NCI-H1694 (cell line): ENCODE data around the gene UGT1A10.

Source experiments
- DNase-seq: peaks from one replicate; lab custom pipeline; 2025; lab: John Stamatoyannopoulos, UW

UGT1A10 gene

GRCh38 chr2:233773854-233774253, 137.6 kb downstream of the UGT1A10 start:
- DNase-seq, result no peak

DNA sequence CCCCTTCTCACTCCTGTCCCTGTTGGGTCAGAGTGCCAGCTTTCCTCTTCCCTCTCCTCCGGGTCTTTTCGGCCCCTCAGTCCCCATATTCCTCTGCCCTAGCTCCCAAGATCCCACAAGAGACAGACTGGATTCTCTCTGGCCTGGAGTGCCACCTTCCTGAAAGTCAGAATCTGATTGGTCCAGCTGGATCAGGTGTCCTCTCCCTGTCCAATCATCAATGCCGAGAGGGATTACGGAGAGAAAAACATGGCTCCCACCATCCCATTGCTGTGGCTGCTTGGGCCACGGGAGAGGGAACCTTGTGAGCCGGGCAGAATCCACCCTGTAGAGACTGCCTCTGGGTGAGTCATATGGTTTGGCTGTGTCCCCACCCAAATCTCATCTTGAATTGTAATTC, 139.2 kb downstream of the UGT1A10 start:
- DNase-seq, result no peak

DNA sequence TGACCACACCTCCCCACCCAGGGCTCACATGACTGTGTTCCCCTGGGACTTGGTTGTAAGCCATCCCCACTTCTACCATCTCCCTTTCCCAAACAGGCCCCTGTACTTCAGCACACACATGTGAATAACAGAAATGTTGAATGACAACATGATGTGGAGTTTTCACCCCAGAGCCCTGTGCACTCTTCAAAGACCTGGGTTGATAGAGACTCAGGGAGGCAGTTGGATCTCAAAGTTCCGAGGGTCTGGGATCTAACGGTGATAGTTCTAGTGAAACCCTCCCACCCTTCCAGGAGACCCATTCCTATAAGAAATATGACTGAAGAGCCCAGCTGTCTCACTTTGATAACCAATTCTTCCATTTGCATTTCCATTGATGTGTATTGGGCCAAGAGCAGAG, 141.8 kb downstream of the UGT1A10 start, which contains the start of gene MROH2A:
Gene MROH2A, plus strand, starts transcription at position 301 of the 400 bp plus-strand sequence. CDS start 1,029 bp downstream, outside the sequence.
- DNase-seq, result no peak

GRCh38 chr2:233779722-233780121, 143.5 kb downstream of the UGT1A10 start:
- no peak for DNase-seq

DNA sequence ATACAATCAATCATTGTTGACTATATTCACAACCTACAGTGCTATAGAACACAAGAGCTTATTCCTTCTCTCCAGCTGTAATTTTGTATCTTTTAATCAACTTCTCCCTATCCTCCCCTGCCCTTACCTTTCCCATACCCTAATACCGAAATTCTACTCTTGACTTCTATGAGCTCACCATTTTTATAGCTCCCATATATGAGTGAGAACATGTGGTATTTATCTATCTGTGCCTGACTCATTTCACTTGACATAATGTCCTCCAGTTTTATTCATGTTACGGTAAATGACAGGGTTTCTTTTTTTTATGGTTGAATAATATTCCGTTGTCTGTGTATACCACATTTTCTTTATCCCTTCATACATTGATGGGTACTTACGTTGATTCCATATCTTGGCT, 144.5 kb downstream of the UGT1A10 start:
- no peak for DNase-seq

DNA sequence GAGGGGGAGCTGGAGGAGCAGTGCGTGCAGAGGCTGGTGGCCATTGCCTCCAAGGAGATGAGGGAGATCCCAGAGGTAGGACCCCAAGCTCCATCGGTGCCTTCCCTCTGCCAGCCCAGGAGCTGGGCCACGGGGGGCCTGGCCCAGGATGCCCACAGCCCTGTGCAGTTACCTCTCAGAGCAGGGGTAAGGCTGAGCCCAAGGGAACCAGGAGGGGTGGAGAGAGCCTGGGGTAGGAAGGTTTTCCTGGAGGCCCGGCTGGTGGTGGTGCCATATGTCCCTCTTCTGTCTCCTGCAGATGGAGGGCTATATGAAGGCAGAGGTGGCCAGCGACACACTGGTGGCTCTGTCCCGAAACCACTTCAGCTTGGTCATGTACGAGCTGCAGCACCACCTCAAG, 153.3 kb downstream of the UGT1A10 start:
- DNase-seq, result no peak

DNA sequence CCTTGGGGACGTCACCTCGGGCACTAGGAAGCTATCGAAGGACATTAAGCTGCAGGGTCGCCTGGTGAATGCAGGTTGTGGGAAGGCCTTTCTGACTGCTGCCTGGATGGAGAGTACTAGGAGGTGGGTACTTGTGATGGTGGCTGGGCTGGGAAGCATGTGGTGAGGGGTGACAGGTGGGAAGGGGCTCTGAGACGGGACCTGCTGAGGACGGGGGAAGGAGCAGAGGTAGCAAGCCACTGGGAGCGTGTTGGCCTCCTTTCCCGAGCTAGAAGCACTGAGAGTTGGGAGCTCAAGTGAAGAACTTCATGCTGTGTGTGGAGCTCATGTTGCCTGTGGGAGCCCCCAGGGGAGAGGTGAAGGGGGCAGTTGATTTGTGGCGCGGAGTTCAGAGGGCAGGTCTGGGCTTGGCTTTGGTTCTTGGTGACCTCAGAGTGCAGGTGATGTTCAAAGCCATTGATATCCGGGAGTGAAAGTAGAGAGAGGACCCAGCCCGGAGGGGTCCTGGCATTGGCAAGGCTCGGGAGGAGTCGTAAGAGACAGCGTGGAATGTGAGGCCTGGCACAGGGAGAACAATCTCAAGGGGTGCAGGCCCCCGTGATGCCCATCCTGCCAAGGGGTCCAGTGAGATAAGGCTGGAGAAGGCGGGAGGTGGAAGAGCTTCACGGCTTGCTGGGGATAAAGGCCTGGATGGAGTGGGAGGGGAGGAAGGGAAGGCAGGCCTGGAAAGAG, 155.1 kb downstream of the UGT1A10 start:
- DNase-seq, result no peak

DNA sequence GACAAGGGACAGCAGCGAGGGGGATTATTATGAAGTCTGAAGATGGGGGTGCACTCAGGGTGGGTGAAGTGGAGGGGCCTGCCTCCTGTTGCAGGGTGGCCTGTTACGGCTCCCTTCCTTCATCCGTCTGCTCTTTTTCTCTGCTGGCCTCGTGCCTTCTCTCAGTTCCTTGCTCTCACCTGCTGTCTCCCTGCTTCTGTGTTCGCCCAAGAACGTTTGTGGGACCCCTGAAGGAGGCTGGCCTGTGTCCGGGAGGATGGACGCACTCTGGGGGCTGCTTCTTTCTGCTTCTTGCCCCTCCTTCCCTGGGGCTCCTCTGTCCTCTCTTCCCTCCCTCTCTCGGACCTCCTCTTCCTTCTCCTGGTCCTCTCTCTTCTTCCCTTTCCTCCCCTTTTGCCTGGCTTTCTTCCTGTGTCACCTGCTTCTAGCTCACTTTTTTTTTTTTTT, 155.7 kb downstream of the UGT1A10 start:
- no peak for DNase-seq

GRCh38 chr2:233792720-233793119, 156.5 kb downstream of the UGT1A10 start:
- DNase-seq, result no peak

DNA sequence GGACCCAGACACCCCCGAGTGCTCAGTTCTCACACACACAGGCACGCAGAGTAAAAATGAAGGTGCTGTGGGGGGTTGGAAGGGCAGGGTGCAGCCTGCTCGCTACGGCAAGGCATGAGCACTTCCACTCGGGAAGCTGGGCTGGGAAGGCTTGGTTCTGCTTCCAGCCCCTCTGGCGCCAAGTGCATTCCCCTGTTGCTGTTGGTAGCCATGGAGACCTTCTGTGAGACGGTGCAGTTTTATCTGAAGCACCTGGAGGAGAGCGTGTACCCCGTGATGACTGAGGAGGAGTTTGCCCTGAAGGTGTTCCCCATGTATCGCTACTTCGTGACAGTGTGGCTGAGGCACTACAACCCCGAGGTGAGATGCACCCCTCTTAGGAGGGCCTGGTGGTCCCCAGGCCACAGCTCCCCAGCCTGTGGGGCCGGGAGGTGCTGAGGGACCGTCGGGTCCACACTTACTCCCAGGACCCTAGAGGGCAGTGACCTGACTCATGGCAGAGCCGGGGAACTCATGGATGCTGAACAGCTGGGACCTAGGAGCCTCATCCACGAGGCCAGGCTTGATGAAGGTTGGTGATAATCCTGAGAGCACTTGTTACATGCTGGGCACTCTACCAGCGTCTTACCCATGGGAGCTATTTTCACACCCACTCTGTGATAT, 157.3 kb downstream of the UGT1A10 start:
- DNase-seq, result no peak

- no peak for DNase-seq
Observed at GRCh38 chr2:233794128-233794658, 157.9 kb downstream of the UGT1A10 start.

DNA sequence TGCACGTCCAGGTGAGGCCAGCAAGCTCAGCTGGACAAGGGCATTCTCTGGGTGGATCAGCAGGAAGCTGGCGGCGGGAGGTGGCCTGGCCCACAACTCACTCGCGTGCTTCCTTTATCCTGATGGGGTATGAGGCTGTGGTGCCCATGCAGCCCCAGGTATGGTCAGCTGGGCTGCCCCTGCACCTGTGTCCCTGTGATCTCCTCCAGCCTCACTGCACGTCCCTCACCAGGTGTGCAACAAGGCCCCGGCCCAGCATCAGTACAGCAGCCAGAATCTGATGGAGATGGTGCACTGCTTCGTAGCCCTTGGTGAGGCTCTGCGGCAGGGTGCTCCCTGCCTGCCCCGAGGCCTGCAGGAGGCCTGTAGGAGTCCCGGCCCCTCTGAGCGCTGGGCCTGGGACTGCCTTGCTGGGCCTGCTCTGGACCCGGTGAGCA, 159.5 kb downstream of the UGT1A10 start:
- no peak for DNase-seq

GRCh38 chr2:233796254-233796653, 160.0 kb downstream of the UGT1A10 start:
- no peak for DNase-seq

DNA sequence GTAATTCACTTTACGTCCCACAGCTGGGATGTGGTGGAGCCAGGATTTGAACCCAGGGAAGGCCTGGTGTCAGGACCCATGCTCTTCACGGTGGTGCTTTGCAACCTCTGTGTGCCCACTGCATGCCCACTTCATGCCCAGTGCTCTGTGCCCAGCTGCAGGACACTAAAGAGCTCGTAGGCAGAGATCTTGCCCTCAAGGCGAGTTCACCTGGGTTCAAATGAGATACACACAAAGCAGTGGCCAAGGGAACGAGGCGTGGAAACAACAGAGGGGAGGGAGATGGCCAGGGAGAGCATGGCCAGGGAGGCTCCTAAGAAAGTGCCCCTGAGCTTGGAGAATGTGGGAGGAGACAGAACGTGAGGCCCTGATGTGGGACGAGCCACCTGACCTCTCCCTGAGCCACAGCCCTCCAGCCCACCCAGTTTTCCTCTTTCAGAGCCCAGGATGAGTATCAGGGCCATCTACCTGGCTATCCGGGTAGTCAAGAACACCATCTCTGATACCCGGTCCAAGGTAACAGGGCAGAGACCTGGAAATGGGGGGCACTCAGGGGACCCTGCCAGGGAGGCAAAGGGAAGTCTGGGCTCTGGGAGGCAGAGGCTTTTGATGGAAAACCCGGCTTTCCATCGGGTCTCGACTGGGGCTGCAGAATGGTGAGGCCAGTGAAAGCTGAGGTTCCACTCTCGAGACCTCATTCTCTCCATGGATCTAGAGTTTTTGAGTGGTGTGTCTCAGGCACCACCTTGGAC, 162.3 kb downstream of the UGT1A10 start:
- no peak for DNase-seq

GRCh38 chr2:233799087-233799665, 162.9 kb downstream of the UGT1A10 start:
- peak; percentile 10 for DNase-seq

DNA sequence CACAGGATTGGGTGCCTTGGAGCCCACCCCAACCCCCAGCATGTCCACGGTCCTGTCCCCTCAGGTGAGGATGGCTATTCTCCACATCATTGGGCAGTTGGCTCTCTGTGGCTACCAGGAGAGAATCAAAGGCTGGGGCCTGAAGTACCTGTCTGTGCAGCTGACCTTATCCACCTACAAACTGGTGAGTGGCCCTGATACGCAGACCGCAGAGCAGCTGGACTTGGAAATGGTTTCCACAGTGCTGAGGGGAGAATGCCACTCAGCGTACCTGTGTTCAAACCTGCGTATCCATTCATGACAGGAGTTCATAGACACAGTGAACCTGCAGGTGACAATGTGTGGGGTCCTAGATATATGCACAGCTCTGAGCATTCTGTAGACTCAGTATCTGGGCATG, 163.5 kb downstream of the UGT1A10 start:
- no peak for DNase-seq

- DNase-seq, result no peak
Observed at GRCh38 chr2:233800208-233800607, 164.0 kb downstream of the UGT1A10 start.

DNA sequence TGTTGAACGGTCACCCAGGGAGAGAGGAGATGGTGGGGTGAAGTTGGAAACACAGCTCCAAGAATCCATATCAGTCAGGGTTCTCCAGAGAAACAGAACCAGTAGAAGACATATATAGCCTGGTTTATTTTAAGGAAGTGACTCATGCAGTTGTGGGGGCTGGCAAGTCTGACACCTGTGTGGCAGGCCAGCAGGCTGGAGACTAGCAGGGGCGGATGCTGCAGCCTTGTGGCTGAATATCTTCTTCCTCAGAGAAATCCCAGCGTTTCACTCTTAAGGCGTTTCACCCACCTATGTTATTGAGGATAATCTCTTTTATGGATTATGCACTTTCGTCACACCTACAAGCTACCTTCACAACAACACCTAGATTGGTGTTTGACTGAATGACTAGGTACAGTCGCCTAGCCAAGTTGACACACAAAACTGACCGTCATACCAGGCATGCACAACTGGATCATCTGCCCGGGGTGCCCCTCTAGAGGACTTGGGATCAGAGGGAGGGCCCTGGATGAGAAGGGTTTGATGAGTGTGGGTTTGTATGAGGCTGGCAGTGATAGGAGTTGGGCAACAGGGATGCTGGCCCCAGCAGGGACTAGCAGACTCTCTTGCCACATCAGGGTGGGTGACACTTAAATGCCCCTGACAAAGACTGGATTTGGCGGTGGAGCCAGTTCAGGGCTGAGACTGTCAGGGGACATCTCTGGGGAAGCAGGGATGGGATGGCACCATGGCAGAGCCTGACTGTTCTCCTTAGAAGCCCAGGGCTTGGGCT, 165.3 kb downstream of the UGT1A10 start:
- no peak for DNase-seq

DNA sequence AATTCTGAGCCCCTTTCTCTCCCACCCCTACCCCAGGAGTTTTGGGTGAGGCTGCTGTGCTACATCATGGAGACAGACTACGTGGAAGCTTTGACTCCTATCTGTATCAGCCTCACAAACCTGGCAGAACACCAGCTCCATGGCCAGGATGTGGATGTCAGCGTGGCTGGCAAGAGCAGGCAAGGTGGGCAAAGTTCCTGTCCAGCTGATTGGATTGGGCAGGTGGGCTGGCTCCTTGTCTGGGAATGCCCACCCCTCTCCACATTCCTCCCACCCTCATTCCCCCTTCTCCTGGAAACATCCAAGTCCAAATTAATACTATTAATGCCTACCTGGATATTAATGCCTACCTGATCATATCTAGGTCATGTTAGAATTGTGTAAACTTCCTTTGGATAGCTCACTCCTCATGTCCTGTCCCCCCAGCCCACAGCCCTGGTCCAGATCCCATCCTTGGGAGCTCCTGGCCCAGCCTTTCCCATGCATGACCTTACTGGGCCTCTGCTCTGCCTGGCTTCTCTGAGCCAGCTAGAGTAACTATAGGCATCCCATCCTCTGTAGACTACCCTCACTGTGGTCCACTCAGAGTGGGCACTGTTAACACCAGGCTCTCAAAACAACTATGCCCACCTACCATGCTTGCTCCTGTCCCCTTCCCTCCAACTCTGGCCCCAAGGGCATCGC, 166.0 kb downstream of the UGT1A10 start:
- no peak for DNase-seq

DNA sequence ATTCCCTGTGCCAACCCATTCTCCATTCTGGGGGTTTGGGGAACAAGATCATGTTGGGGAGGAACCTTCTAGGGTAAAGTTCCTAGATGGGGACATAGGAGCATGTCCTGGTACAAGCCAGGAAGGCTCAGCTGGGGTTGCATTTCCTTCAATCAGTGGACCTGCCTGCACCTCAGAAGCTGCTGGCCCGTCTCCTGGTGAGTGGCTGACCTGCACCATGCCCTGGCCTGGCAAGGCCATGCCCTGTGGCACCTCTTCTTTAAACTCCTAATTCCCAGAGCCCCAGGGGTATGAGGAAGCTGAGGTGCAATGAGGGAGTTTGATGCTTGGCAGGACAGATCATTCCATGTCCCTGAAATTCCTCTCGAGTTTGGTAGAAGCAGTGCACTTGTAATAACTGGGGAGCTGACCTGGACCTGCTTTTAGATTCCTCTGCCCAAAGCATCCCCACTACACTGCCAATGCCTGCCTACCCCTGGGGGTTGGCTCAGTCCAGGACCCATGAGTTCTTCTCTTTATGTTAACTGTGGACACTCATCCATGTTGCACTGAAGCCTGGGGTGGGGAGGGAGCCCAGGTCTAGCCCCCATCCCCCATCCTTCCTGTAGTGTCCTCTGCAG, 167.2 kb downstream of the UGT1A10 start:
- no peak for DNase-seq
